HepG2 (cell line): ENCODE results near the gene PLVAP. TPM values are rescaled to one million over a fixed set of nuclear protein-coding genes. Genes with fewer than 3 reads are reported as not detected.

Experiments used
- HOMEZ ChIP-seq: IDR thresholded peaks from 2 replicates; pipeline ENCODE4 v1.6.1; 2016; ENCODE audit warnings: low read depth
- NFIB ChIP-seq: sonication (generic); formaldehyde crosslinking; IDR thresholded peaks from 2 replicates; pipeline ENCODE4 v1.9.0; 2021; ENCODE audit warnings: missing genetic modification reagents, mild to moderate bottlenecking, borderline replicate concordance
- SP4 ChIP-seq: sonication (generic); formaldehyde crosslinking; IDR thresholded peaks from 2 replicates; pipeline ENCODE4 v1.8.1; 2023; ENCODE audit warnings: mild to moderate bottlenecking, missing genetic modification reagents
- SPEN ChIP-seq: sonication (generic); formaldehyde crosslinking; IDR thresholded peaks from 2 replicates; pipeline ENCODE4 v1.5.1; 2020; ENCODE audit warnings: low read depth, mild to moderate bottlenecking, missing genetic modification reagents
- ZNF224 ChIP-seq: sonication (generic); formaldehyde crosslinking; IDR thresholded peaks from 2 replicates; pipeline ENCODE4 v1.5.0; 2020; ENCODE audit warnings: mild to moderate bottlenecking, missing genetic modification reagents
- ZNF367 ChIP-seq: sonication (generic); formaldehyde crosslinking; IDR thresholded peaks from 2 replicates; pipeline ENCODE4 v1.4.0; 2020; ENCODE audit warnings: missing genetic modification reagents, borderline replicate concordance
- ZNF597 ChIP-seq: sonication (generic); formaldehyde crosslinking; IDR thresholded peaks from 2 replicates; pipeline ENCODE4 v1.5.0; 2020; ENCODE audit warnings: missing genetic modification reagents
- polyA plus RNA-seq, 8 experiments: library from polyadenylated mRNA; depleted of rRNA in 3 of 8; stranded (reverse) in 7 of 8; unstranded in 1 of 8; fragments of >200 nt; fragmentation: Illumina TruSeq in 4 of 8; extraction: Trizol in 4 of 8; gene quantifications; 2 replicates each; pipeline versions ENCODE4 v1.2.1 to v1.2.3, GENCODE V29; 2011 to 2016; ENCODE audit warnings: low read depth in 4 of 8, missing spikeins in 1 of 8, mixed read lengths in 1 of 8; ENCODE audit not compliant: insufficient read depth in 1 of 8
- total RNA-seq, 5 experiments: library from RNA; depleted of rRNA; stranded (reverse); fragments of >200 nt; fragmentation: Illumina TruSeq; extraction: Trizol; gene quantifications; 2 replicates each; pipeline ENCODE4 v1.2.3, GENCODE V29; 2016; ENCODE audit warnings: low read depth in 1 of 5
- TF ChIP-seq, protein P1 (sequence below): sonication (generic); formaldehyde crosslinking; IDR thresholded peaks from 2 replicates; pipeline ENCODE4 v1.5.0; 2020; ENCODE audit warnings: mild to moderate bottlenecking, missing genetic modification reagents, borderline replicate concordance
- TF ChIP-seq, protein P2 (sequence below): IDR thresholded peaks from 2 replicates; pipeline ENCODE4 v1.6.1; 2016; ENCODE audit warnings: control low read depth

PLVAP gene
- total and polyA plus RNA-seq, 2 of the 13 experiments (the other 11 are each of a cell fraction or from before 2014, with no cell fraction given) = 0.26 TPM; not detected in 1

GRCh38 chr19:17337675-17338432 is 39.3 kb downstream of the PLVAP start (continued):
- TF ChIP-seq ZNF597 (no peak), SPEN (CRISPR knock-in tag) (no peak), HOMEZ (CRISPR knock-in tag) (no peak), ZNF367 (CRISPR knock-in tag) (peak; percentile 49; the same call in 1 of the 2 replicates), SP4 (CRISPR knock-in tag) (no peak; the same call in 1 of the 2 replicates), ZNF224 (CRISPR knock-in tag) (no peak), NFIB (peak; percentile 51; the same call in 1 of the 2 replicates)
- TF ChIP-seq, protein P1, sequence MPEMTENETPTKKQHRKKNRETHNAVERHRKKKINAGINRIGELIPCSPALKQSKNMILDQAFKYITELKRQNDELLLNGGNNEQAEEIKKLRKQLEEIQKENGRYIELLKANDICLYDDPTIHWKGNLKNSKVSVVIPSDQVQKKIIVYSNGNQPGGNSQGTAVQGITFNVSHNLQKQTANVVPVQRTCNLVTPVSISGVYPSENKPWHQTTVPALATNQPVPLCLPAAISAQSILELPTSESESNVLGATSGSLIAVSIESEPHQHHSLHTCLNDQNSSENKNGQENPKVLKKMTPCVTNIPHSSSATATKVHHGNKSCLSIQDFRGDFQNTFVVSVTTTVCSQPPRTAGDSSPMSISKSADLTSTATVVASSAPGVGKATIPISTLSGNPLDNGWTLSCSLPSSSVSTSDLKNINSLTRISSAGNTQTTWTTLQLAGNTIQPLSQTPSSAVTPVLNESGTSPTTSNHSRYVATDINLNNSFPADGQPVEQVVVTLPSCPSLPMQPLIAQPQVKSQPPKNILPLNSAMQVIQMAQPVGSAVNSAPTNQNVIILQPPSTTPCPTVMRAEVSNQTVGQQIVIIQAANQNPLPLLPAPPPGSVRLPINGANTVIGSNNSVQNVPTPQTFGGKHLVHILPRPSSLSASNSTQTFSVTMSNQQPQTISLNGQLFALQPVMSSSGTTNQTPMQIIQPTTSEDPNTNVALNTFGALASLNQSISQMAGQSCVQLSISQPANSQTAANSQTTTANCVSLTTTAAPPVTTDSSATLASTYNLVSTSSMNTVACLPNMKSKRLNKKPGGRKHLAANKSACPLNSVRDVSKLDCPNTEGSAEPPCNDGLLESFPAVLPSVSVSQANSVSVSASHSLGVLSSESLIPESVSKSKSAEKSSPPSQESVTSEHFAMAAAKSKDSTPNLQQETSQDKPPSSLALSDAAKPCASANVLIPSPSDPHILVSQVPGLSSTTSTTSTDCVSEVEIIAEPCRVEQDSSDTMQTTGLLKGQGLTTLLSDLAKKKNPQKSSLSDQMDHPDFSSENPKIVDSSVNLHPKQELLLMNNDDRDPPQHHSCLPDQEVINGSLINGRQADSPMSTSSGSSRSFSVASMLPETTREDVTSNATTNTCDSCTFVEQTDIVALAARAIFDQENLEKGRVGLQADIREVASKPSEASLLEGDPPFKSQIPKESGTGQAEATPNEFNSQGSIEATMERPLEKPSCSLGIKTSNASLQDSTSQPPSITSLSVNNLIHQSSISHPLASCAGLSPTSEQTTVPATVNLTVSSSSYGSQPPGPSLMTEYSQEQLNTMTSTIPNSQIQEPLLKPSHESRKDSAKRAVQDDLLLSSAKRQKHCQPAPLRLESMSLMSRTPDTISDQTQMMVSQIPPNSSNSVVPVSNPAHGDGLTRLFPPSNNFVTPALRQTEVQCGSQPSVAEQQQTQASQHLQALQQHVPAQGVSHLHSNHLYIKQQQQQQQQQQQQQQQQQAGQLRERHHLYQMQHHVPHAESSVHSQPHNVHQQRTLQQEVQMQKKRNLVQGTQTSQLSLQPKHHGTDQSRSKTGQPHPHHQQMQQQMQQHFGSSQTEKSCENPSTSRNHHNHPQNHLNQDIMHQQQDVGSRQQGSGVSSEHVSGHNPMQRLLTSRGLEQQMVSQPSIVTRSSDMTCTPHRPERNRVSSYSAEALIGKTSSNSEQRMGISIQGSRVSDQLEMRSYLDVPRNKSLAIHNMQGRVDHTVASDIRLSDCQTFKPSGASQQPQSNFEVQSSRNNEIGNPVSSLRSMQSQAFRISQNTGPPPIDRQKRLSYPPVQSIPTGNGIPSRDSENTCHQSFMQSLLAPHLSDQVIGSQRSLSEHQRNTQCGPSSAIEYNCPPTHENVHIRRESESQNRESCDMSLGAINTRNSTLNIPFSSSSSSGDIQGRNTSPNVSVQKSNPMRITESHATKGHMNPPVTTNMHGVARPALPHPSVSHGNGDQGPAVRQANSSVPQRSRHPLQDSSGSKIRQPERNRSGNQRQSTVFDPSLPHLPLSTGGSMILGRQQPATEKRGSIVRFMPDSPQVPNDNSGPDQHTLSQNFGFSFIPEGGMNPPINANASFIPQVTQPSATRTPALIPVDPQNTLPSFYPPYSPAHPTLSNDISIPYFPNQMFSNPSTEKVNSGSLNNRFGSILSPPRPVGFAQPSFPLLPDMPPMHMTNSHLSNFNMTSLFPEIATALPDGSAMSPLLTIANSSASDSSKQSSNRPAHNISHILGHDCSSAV (CRISPR knock-in tag) = no peak
- TF ChIP-seq, protein P2, sequence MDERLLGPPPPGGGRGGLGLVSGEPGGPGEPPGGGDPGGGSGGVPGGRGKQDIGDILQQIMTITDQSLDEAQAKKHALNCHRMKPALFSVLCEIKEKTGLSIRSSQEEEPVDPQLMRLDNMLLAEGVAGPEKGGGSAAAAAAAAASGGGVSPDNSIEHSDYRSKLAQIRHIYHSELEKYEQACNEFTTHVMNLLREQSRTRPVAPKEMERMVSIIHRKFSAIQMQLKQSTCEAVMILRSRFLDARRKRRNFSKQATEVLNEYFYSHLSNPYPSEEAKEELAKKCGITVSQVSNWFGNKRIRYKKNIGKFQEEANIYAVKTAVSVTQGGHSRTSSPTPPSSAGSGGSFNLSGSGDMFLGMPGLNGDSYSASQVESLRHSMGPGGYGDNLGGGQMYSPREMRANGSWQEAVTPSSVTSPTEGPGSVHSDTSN (CRISPR knock-in tag) = no peak
